Fibroblast of pulmonary artery (primary cell): ENCODE data around the gene WDR70.
A peak's percentile ranks its signal among the peaks of the same experiment; 100 is the strongest.
"Not testable (repeated sequence)": the region's sequence is repeated elsewhere in the genome, so short reads cannot be mapped to it uniquely, and the experiment has no call there.

Experiments used
- DNase-seq: peaks from one replicate; pipeline ENCODE4 v3.0.0-alpha.2; 2010; ENCODE audit warnings: low read depth
- H3K4me3 ChIP-seq: replicated peaks from 2 replicates; pipeline ENCODE4 v1.5.1; 2011; ENCODE audit warnings: low read depth, mild to moderate bottlenecking, control low read depth, low read length, moderate library complexity
- CTCF ChIP-seq: IDR thresholded peaks from 2 replicates; pipeline ENCODE4 v1.5.1; 2011; ENCODE audit warnings: mild to moderate bottlenecking, control low read depth, low read length, inconsistent platforms; ENCODE audit errors: missing control alignments

WDR70 gene

GRCh38 chr5:37683072-37683471 lies 304.0 kb downstream of the WDR70 start:
- TF ChIP-seq CTCF: no peak

GRCh38 chr5:37685211-37685610 lies 306.1 kb downstream of the WDR70 start:
- no peak for TF ChIP-seq CTCF
- H3K4me3 ChIP-seq: no peak overlapping the region
- DNase-seq: no peak

More at GRCh38 chr5:37683072-37683471, 304.0 kb downstream of the WDR70 start:
- no peak for DNase-seq
- no peak overlapping the region for H3K4me3 ChIP-seq

- no peak overlapping the region for H3K4me3 ChIP-seq
- no peak for TF ChIP-seq CTCF
- no peak for DNase-seq
Measured at GRCh38 chr5:37685816-37686215, 306.7 kb downstream of the WDR70 start.

- DNase-seq, H3K4me3 ChIP-seq: not testable (repeated sequence)
Measured at GRCh38 chr5:37688925-37689324, 309.8 kb downstream of the WDR70 start.

- DNase-seq, H3K4me3 ChIP-seq: not testable (repeated sequence)
Measured at GRCh38 chr5:37694333-37694732, 315.2 kb downstream of the WDR70 start.

GRCh38 chr5:37694867-37695266 lies 315.7 kb downstream of the WDR70 start:
- DNase-seq: no peak
- no peak for TF ChIP-seq CTCF
- no peak overlapping the region for H3K4me3 ChIP-seq

GRCh38 chr5:37695647-37696046 lies 316.5 kb downstream of the WDR70 start:
- DNase-seq: no peak
- TF ChIP-seq CTCF: no peak
- H3K4me3 ChIP-seq: no peak overlapping the region

GRCh38 chr5:37696190-37697021 lies 317.3 kb downstream of the WDR70 start:
- peak; percentile 25 for DNase-seq

More at GRCh38 chr5:37696190-37697021, 317.3 kb downstream of the WDR70 start:
- TF ChIP-seq CTCF: no peak
- no peak overlapping the region for H3K4me3 ChIP-seq
